Measurements from ENCODE around the gene NPY5R. TPM values are rescaled to one million over a fixed set of nuclear protein-coding genes. Genes with fewer than 3 reads are reported as not detected.
A peak's percentile ranks its signal among the peaks of the same experiment; 100 is the strongest.

NPY5R gene
- total RNA-seq, 1 donor = not detected

- Histone ChIP-seq H3K9me3 (ENCODE audit: low read depth, low read length) (no peaks in the 10 kb centered on the region), H3K36me3 (ENCODE audit: insufficient read depth, low read length) (no peaks in the 10 kb centered on the region), H3K4me2 (ENCODE audit: insufficient read depth, low read length) (peak within 1 kb of the TSS; percentile 97), H3K4me1 (ENCODE audit: insufficient read depth, low read length) (peaks cover 11% of the 10 kb centered on the region), H3K27me3 (ENCODE audit: insufficient read depth, low read length) (peaks cover 25% of the 10 kb centered on the region), H3K27ac (ENCODE audit: low read depth, low read length) (no peak within 1 kb of the TSS), H2AFZ (ENCODE audit: low read length) (peak within 1 kb of the TSS; percentile 96), H3K4me3 (ENCODE audit: insufficient read depth, low read length) (peak within 1 kb of the TSS; percentile 73), H3K79me2 (ENCODE audit: insufficient read depth, low read length) (no peaks in the 10 kb centered on the region), H4K20me1 (ENCODE audit: insufficient read depth, low read length) (no peaks in the 10 kb centered on the region)
- DNase-seq (ENCODE audit: insufficient read length, low spot score, missing footprints) = peak; percentile 94
- TF ChIP-seq CTCF (IDR thresholded peaks at IDR 0.05; ENCODE audit: extremely low read depth, low read depth, low read length) = peak; percentile 86
Measured at GRCh38 chr4:163332526-163333406, 10.9 kb upstream of the NPY5R start, which contains the start of gene NPY1R. Gene NPY1R, minus strand, starts transcription at chr4:163332596. Its CDS starts 6,042 bp downstream, at chr4:163326554.

GRCh38 chr4:163335384-163335783, 8.3 kb upstream of the NPY5R start:
- no peak overlapping the region for H3K27ac ChIP-seq (ENCODE audit: low read depth, low read length)
- TF ChIP-seq CTCF (IDR thresholded peaks at IDR 0.05; ENCODE audit: extremely low read depth, low read depth, low read length) = no peak
- no peaks in the 10 kb centered on the region for H3K79me2 ChIP-seq (ENCODE audit: insufficient read depth, low read length)
- H3K4me3 ChIP-seq (ENCODE audit: insufficient read depth, low read length) = no peak overlapping the region
- no peak overlapping the region for H3K4me2 ChIP-seq (ENCODE audit: insufficient read depth, low read length)
- H3K9me3 ChIP-seq (ENCODE audit: low read depth, low read length) = no peaks in the 10 kb centered on the region
- no peaks in the 10 kb centered on the region for H3K36me3 ChIP-seq (ENCODE audit: insufficient read depth, low read length)
- no peak for DNase-seq (ENCODE audit: insufficient read length, low spot score, missing footprints)
- H2AFZ ChIP-seq (ENCODE audit: low read length) = no peak overlapping the region
- H3K4me1 ChIP-seq (ENCODE audit: insufficient read depth, low read length) = peaks cover 11% of the 10 kb centered on the region
- H3K27me3 ChIP-seq (ENCODE audit: insufficient read depth, low read length) = peaks cover 21% of the 10 kb centered on the region
- no peaks in the 10 kb centered on the region for H4K20me1 ChIP-seq (ENCODE audit: insufficient read depth, low read length)

- H3K4me2 ChIP-seq (ENCODE audit: insufficient read depth, low read length) = no peak overlapping the region
- H4K20me1 ChIP-seq (ENCODE audit: insufficient read depth, low read length) = no peaks in the 10 kb centered on the region
- no peak overlapping the region for H3K27ac ChIP-seq (ENCODE audit: low read depth, low read length)
- peaks cover 28% of the 10 kb centered on the region for H3K27me3 ChIP-seq (ENCODE audit: insufficient read depth, low read length)
- no peaks in the 10 kb centered on the region for H3K9me3 ChIP-seq (ENCODE audit: low read depth, low read length)
- H3K4me1 ChIP-seq (ENCODE audit: insufficient read depth, low read length) = no peaks in the 10 kb centered on the region
- no peaks in the 10 kb centered on the region for H3K36me3 ChIP-seq (ENCODE audit: insufficient read depth, low read length)
- DNase-seq (ENCODE audit: insufficient read length, low spot score, missing footprints) = peak; percentile 72
- no peak for TF ChIP-seq CTCF (IDR thresholded peaks at IDR 0.05; ENCODE audit: extremely low read depth, low read depth, low read length)
- H2AFZ ChIP-seq (ENCODE audit: low read length) = no peak overlapping the region
- H3K79me2 ChIP-seq (ENCODE audit: insufficient read depth, low read length) = no peaks in the 10 kb centered on the region
- H3K4me3 ChIP-seq (ENCODE audit: insufficient read depth, low read length) = no peak overlapping the region
Measured at GRCh38 chr4:163344147-163345125, 744 bp downstream of the NPY5R start.

Measured in osteoblast (primary cell).